AG09319 (cell line): ENCODE results near the gene LRPPRC.

ENCODE experiments used
- DNase-seq: peaks from one replicate; pipeline ENCODE4 v3.0.0-alpha.2; 2010; ENCODE audit warnings: low read depth; ENCODE audit errors: extremely low read depth
- CTCF ChIP-seq: IDR thresholded peaks from 2 replicates; pipeline ENCODE4 v1.5.1; 2011; ENCODE audit warnings: low read depth, mild to moderate bottlenecking, inconsistent platforms, low read length, moderate library complexity

LRPPRC gene

GRCh38 chr2:43855292-43855691 is 140.5 kb downstream of the LRPPRC start:
- no peak for TF ChIP-seq CTCF
- DNase-seq = no peak

GRCh38 chr2:43854671-43855070 is 141.1 kb downstream of the LRPPRC start:
- DNase-seq = no peak
- no peak for TF ChIP-seq CTCF

- no peak for TF ChIP-seq CTCF
- no peak for DNase-seq
Observed at GRCh38 chr2:43853141-43854081, 142.4 kb downstream of the LRPPRC start.

- DNase-seq = no peak
- TF ChIP-seq CTCF = no peak
Observed at GRCh38 chr2:43852196-43852730, 143.5 kb downstream of the LRPPRC start.

- TF ChIP-seq CTCF = no peak
- DNase-seq = no peak
Observed at GRCh38 chr2:43851011-43851980, 144.5 kb downstream of the LRPPRC start.

- no peak for TF ChIP-seq CTCF
- DNase-seq = no peak
Observed at GRCh38 chr2:43848214-43848613, 147.6 kb downstream of the LRPPRC start.
